Measurements from ENCODE around the gene ARHGEF1. TPM values are rescaled to one million over a fixed set of nuclear protein-coding genes. Genes with fewer than 3 reads are reported as not detected.

The ARHGEF1 gene
- total RNA-seq, 2 donors from 2014 or later: 929 to 961 TPM

DNA sequence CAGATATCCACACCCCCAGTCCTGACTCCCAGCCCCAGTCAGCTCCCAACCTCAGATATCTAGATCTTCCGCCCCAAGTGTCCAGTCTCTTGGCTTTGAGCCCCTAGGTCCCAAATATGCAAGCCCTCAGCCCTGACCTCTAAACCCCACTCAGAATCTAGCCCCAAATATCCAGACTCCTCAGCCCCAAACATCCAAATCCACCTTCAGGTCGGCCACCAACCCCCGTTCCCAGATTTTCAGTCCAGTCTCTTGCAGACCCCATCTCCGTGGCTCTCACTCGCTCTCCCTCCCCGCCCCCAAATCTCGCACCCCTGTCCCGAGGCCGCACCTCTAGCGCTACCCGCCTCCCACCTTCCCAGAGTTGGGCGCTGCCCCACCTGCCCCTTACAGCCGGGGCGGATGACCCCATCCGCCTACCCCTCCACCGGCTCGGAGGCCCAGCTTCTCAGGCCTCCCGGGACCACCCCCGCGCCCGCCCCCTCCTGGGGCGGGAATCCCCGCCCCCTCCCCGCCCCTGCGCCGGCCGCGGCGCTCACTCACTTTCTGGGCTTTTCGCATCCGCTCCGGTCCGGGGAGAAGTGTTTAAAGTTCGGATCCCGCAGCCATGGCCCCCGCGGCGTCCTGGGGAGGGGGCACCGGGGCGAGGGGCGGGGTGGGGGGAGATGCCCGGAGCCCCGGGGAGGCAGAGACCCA lies 44.7 kb downstream of the ARHGEF1 start:
- Mint-ChIP-seq H3K36me3 (ENCODE audit: low read depth) (peaks cover 9% of the 10 kb centered on the region), H3K4me3 (no peak overlapping the region), H3K27ac (no peak overlapping the region), H3K4me1 (peaks cover 18% of the 10 kb centered on the region), H3K27me3 (peaks cover 8% of the 10 kb centered on the region)
- peak; percentile 35 for ATAC-seq
- DNase-seq: peak in 2 of 3 donors; percentile 30
- H3K9me3 ChIP-seq (ENCODE audit: control insufficient read depth, low read length, poor library complexity, severe bottlenecking): no peaks in the 10 kb centered on the region

DNA sequence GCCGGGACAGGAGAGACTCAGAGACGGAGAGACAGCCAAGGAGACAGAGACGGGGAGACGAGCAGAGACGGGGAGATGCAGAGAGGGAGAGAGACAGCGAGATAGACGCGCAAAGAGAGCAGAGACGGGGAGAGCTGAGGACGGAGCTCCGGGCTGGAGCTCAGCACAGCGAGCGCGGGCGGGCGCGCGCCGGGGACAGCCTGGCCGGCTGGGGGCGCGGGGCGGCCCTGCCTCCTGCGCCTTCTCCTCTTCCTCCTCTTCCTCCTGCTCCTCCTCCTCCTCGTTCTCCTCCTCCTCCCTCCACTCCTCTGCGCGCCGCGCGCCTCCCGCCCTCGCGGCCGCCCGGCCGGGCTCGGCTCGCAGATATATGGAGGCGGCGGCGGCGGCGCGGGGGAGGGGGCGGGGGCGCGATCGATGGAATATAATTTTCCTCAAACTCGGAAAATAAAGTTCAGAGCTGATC lies 45.3 kb downstream of the ARHGEF1 start, which contains the start of gene ERFL:
Gene ERFL, minus strand, starts transcription at position 229 of the 463 bp plus-strand sequence. CDS start 15,530 bp downstream, outside the sequence.
- H3K4me3 Mint-ChIP-seq: no peak within 1 kb of the TSS
- no peak within 1 kb of the TSS for H3K27ac Mint-ChIP-seq
- no peaks in the 10 kb centered on the region for H3K9me3 ChIP-seq (ENCODE audit: control insufficient read depth, low read length, poor library complexity, severe bottlenecking)
- peaks cover 3% of the 10 kb centered on the region for H3K27me3 Mint-ChIP-seq
- DNase-seq (no peak), ATAC-seq (peak; percentile 47)
- peaks cover 18% of the 10 kb centered on the region for H3K4me1 Mint-ChIP-seq
- H3K36me3 Mint-ChIP-seq (ENCODE audit: low read depth): peaks cover 7% of the 10 kb centered on the region

DNA sequence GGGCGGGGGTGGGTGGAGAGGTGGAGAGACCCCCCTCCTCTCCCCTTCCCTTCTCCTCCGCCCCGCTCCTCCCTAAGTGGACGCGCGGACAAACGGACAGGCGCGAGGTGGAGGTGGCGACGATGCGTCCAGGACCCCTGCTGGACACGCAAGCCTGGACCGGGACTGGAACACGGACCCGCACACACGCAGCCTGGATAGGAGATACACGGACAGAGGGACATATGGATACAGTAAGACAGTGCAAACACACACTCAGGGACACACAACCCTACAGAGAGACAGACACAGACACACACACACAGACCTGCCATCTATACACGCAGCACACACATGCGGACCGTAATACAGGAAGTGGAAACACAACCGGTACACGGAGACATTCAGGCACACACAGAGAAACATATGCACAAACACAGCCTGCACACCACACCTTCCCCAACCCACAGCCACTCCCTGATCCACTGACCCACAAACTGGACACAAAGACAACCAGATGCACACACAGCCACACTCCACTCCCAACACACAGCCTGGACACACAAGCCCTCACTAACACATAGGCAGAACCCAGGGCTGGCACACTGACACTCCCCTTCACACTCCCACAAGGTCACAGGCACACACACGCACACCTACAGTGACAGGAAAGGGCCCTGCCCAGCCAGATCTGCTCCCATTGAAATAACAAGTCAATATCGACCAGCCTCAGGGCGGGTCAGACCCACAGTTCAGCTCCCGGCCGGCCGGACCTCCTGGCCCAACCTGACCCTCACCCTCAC lies 46.0 kb downstream of the ARHGEF1 start:
- DNase-seq (no peak), ATAC-seq (peak; percentile 77)
- Mint-ChIP-seq H3K27ac (no peak overlapping the region), H3K4me1 (peaks cover 20% of the 10 kb centered on the region), H3K36me3 (ENCODE audit: low read depth) (peaks cover 5% of the 10 kb centered on the region), H3K27me3 (no peaks in the 10 kb centered on the region), H3K4me3 (no peak overlapping the region)
- H3K9me3 ChIP-seq (ENCODE audit: control insufficient read depth, low read length, poor library complexity, severe bottlenecking): no peaks in the 10 kb centered on the region

DNA sequence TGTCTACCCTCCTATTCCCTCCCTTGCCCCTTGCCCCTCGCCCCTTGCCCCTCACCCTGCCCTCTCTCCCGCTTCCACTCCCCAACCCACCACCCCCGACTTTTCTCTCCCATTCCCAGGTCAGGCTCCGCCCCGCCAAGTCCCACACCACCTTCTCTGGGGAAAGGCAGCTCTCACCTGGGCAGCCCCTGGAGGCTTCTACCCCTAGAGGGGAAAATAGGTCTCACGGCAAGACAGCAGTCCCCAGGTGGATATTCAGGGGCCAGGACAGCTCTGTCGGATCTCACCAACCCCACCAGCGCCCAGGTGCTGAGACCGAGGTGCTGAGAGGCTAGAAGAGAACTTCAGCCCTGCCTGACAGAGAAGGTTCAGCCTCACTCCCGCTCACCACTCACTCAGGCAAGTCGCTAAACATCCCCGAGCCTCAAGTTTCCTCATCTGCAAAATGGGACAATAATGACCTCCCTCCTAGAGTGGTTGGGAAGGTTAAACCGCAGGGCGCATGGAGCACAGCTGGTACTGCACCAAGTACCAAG lies 46.6 kb downstream of the ARHGEF1 start:
- H3K27me3 Mint-ChIP-seq: no peaks in the 10 kb centered on the region
- no peak for DNase-seq
- H3K27ac Mint-ChIP-seq: no peak overlapping the region
- no peaks in the 10 kb centered on the region for H3K9me3 ChIP-seq (ENCODE audit: control insufficient read depth, low read length, poor library complexity, severe bottlenecking)
- H3K36me3 Mint-ChIP-seq (ENCODE audit: low read depth): peaks cover 5% of the 10 kb centered on the region
- H3K4me1 Mint-ChIP-seq: peaks cover 22% of the 10 kb centered on the region
- ATAC-seq: no peak
- no peak overlapping the region for H3K4me3 Mint-ChIP-seq

DNA sequence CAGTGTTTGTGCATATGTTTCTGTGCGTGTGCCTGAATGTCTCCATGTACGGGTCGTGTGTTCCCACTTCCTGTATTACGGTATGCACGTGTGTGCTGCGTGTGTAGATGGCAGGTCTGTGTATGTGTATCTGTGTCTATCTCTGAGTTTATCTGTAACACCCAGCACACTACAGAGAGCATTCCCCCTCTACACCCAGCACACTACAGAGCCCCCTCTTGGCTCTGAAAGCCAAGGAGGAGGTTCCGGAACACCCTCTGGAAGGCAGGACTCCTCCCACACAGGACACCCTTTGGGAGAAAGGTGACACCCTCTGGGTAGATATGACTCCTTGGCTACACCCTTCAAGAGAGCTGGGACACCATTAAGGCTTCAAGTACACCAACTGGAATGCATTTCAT lies 47.3 kb downstream of the ARHGEF1 start:
- no peak for ATAC-seq
- Mint-ChIP-seq H3K4me1 (peaks cover 29% of the 10 kb centered on the region), H3K27ac (no peak overlapping the region), H3K36me3 (ENCODE audit: low read depth) (peaks cover 5% of the 10 kb centered on the region), H3K27me3 (peaks cover 6% of the 10 kb centered on the region), H3K4me3 (no peak overlapping the region)
- no peak for DNase-seq
- no peaks in the 10 kb centered on the region for H3K9me3 ChIP-seq (ENCODE audit: control insufficient read depth, low read length, poor library complexity, severe bottlenecking)

DNA sequence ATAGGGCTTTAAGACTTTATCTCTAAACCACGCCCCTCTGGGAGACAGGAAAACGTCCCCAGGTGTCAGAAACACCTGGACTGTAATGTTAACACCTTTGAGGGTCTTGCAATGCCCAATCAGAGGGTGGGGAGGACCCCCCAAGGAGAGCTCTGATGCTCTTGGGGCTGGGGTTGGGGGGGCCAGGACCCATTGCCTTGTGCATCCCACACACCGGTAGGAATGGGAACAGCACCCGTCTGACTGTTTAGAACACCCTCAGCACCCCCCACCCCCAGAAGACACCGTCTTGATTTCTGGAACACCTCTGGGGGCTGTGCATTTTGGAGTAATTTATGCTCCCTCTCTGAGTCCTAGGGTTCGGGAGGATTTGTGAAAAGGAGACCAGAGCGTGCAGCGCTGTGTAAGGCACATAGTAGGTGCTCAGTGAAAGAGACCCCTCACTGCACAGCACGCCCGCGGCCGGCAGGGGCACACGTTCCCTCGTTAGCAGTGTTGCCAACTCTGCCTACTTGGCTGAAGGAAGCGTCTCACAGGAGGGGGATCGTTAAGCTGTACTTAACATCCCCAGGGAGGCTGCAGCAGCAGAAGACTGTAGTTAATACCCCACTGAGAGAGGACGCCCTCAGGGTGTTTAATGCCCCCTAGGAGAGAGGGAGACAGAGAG lies 48.1 kb downstream of the ARHGEF1 start:
- ATAC-seq: no peak
- no peak for DNase-seq
- Mint-ChIP-seq H3K4me1 (peaks cover 31% of the 10 kb centered on the region), H3K27ac (no peak overlapping the region), H3K36me3 (ENCODE audit: low read depth) (peaks cover 5% of the 10 kb centered on the region), H3K27me3 (peaks cover 8% of the 10 kb centered on the region), H3K4me3 (no peak overlapping the region)
- no peaks in the 10 kb centered on the region for H3K9me3 ChIP-seq (ENCODE audit: control insufficient read depth, low read length, poor library complexity, severe bottlenecking)

DNA sequence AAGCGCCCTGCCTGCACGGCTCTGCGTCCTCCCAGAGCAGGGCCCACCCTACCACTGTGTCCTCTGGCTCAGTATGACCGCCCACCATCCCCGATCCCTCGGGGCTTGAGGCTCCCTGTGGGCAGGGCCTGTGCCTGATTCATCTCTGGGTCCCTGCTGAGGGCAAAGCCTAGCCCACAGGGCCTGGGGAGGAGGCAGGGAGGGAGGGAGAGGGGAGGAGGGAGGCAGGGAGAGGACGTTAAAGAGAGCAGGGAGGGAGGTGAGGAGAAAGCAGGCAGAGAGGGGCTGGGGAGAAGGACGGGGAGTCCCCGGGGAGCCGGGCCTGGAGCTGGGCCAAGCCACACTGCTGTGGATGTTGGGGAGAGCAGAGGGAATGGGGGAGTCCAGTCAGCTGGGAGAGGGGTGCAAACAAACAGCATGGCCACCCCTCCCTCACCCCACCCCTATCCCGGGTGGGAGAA lies 49.3 kb downstream of the ARHGEF1 start:
- Mint-ChIP-seq H3K36me3 (ENCODE audit: low read depth) (peaks cover 5% of the 10 kb centered on the region), H3K27me3 (peaks cover 13% of the 10 kb centered on the region), H3K4me3 (no peak overlapping the region), H3K27ac (no peak overlapping the region), H3K4me1 (peaks cover 39% of the 10 kb centered on the region)
- DNase-seq: no peak
- no peak for ATAC-seq
- no peaks in the 10 kb centered on the region for H3K9me3 ChIP-seq (ENCODE audit: control insufficient read depth, low read length, poor library complexity, severe bottlenecking)

DNA sequence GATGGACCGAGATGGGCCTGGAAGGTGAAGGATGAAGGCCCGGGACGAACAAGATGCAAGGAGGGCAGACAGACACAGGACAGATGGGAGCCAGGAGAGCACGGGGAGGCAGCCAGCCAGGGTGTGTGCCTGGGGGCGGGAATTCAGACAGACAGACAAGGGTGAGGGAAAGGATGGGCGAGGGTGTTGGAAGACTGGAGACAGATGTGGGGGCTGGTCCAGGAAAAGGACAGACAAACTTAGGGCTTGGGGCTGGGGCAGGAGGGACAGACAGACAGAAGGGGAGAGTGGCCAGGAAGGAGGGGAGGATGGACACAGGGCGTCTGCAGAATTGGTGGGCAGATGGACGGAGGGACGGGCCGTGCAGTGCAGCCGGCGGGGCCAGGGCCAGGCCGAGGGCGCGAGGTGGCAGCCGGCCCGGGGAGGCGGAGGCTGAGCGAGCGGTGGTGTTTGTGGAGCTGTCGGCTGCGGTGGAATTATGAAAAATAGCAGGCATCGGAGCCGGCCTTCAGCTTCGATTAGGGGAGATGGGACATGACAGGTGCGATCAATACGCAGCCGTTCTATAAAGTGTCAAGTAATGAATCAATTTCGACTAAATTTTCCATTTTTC lies 49.8 kb downstream of the ARHGEF1 start:
- no peak overlapping the region for H3K4me3 Mint-ChIP-seq
- peaks cover 5% of the 10 kb centered on the region for H3K36me3 Mint-ChIP-seq (ENCODE audit: low read depth)
- ATAC-seq (no peak), DNase-seq (no peak)
- H3K9me3 ChIP-seq (ENCODE audit: control insufficient read depth, low read length, poor library complexity, severe bottlenecking): no peaks in the 10 kb centered on the region
- peaks cover 13% of the 10 kb centered on the region for H3K27me3 Mint-ChIP-seq
- peak overlapping the region; percentile 95 for H3K27ac Mint-ChIP-seq
- H3K4me1 Mint-ChIP-seq: peaks cover 43% of the 10 kb centered on the region

DNA sequence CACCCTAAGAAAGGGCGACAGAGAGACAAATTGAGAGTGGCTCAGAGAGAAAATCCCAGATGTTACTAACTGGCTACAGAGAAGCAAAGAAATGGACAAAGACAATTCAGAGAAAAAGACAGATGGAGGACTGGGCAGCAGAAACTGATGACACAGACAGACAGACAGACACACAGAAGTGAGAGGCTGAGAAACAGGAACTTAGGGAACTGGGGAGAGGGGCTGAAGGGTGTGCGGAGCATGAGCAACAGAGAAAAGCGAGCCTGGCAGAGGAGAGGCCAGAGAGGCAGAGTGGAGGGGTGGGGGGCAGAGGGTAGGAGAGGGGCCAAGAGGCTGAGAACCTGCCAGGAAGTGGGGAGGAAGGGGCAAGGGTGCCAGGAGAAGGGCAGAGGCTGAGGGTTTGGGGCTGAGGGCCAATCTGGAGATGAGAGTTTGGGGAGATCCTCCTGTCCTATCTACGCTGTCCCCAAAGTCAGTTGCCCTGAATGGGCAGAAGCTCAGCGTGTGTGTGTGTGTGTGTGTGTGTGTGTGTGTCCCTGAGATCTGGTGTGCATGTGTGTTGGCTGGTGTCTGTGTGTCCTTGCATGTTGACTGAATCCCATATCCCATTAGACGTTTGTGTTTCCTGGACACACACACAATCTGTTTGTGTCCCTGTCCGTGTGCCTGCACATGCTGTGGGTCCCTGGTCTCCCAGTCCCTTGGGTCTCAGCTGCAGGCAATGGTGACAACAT lies 50.9 kb downstream of the ARHGEF1 start:
- Mint-ChIP-seq H3K4me1 (peaks cover 42% of the 10 kb centered on the region), H3K4me3 (peak overlapping the region; percentile 86)
- DNase-seq: no peak

DNA sequence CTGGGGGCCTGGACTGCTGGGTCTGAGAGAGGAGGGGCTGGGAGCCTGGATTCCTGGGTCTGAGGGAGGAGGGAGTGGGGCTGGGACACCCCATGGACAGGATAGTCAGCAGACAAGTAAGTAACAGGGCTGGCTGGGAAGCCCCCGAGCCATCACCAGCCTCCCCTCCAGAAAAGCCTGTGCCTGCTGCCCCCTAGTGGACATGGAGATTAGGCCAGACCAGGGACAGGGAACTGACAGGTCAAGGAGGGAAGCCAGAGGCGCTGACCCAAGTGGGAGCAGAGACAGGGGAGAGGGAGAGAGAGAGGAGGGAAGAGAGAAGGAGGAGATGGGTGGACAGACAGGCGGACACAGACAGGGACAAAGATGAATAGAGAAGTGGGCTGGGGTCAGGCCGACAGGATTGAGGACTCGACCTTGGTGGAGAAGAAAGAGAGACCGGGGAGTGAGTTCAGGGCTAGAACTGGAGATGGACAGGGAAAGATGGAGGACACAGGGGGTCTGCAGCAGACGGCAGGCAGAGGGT lies 51.9 kb downstream of the ARHGEF1 start:
- no peaks in the 10 kb centered on the region for H3K9me3 ChIP-seq (ENCODE audit: control insufficient read depth, low read length, poor library complexity, severe bottlenecking)
- ATAC-seq: peak; percentile 85
- Mint-ChIP-seq H3K27me3 (peaks cover 13% of the 10 kb centered on the region), H3K27ac (peak overlapping the region; percentile 95), H3K4me1 (peaks cover 36% of the 10 kb centered on the region), H3K4me3 (peak overlapping the region; percentile 61), H3K36me3 (ENCODE audit: low read depth) (no peaks in the 10 kb centered on the region)
- peak; percentile 56 to 76 (median 63) for DNase-seq

More for the DNA sequence above, 50.9 kb downstream of the ARHGEF1 start:
- H3K27me3 Mint-ChIP-seq: peaks cover 13% of the 10 kb centered on the region
- H3K9me3 ChIP-seq (ENCODE audit: control insufficient read depth, low read length, poor library complexity, severe bottlenecking): no peaks in the 10 kb centered on the region
- no peak for ATAC-seq
- peak overlapping the region; percentile 95 for H3K27ac Mint-ChIP-seq
- H3K36me3 Mint-ChIP-seq (ENCODE audit: low read depth): peaks cover 4% of the 10 kb centered on the region

DNA sequence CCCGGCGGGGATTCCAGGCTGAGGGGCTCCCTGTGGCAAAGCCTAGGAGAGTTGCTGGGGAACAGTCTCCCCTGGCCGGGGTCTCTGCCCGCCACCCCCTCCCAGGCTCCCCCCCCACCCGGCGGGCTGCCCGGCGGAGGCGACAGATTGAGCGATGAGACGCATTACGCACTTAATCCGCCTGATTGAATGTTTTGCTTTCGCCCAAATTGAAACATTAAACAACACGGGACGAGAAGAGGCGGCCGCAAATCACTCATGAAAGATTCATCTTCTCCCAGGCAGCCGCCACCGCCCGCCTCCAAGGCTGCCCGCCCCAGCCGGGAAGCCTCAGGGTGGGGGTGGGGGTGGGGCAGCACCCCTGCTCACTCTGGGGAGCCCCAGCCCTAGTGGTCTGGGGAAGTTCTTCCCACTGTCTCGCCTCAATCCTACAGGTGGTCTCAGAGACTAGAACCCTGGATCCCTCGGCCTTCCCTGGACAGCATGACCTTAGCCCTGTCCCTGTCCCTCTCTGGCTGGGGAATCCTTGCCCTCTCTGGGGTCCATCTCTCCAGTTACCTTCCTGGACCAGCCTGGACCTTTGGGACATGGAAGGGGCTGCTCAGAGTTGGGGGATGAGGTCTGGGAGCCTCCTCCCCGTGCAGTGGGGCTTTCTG lies 52.9 kb downstream of the ARHGEF1 start:
- Mint-ChIP-seq H3K4me1 (peaks cover 39% of the 10 kb centered on the region), H3K4me3 (no peak overlapping the region), H3K36me3 (ENCODE audit: low read depth) (no peaks in the 10 kb centered on the region), H3K27me3 (peaks cover 13% of the 10 kb centered on the region), H3K27ac (peak overlapping the region; percentile 95)
- no peak for DNase-seq
- H3K9me3 ChIP-seq (ENCODE audit: control insufficient read depth, low read length, poor library complexity, severe bottlenecking): no peaks in the 10 kb centered on the region
- ATAC-seq: no peak

Data from T-helper 17 cell (primary cell).